IMR-90 (cell line): ENCODE measurements around the gene NT5C1B. TPM values are rescaled to one million over a fixed set of nuclear protein-coding genes. Genes with fewer than 3 reads are reported as not detected.

Experiments
- ATAC-seq: fragments of 200-7000 bp; cut with Tn5 transposase; 2 replicates; pipeline ENCODE4 v1.9.1; 2020; ENCODE audit warnings: low read depth, mild to moderate bottlenecking, moderate library complexity
- BruUV-seq: library from RNA; stranded (reverse); fragments of 400-500 nt; replicated peaks from 2 replicates; lab custom pipeline; 2021; lab: Mats Ljungman, UMichigan
- CTCF ChIA-PET: fragments of 300-600 bp; formaldehyde crosslinking; extraction: SDS; loops from one replicate; lab custom pipeline; 2021; ENCODE audit warnings: antibody characterized with exemption; lab: Yijun Ruan, JAX
- POLR2A ChIA-PET: fragments of 300-600 bp; sonication (Branson Sonifier 250); formaldehyde crosslinking; loops from one replicate; lab custom pipeline; 2022; ENCODE audit warnings: antibody characterized with exemption; ENCODE audit not compliant: unreplicated experiment; lab: Charles Lee
- DNase-seq: peaks from one replicate; pipeline ENCODE4 v3.0.0; 2013
- H2AFZ ChIP-seq: replicated peaks from 2 replicates; pipeline ENCODE3; 2013; ENCODE audit warnings: low read length, mild to moderate bottlenecking; ENCODE audit not compliant: poor library complexity
- H2AK5ac ChIP-seq: 2 replicates; pipeline ENCODE4 v1.6.1; 2013; ENCODE audit warnings: low read depth, low read length, inconsistent platforms
- H2AK9ac ChIP-seq: replicated peaks from 2 replicates; pipeline ENCODE3; 2013; ENCODE audit warnings: mild to moderate bottlenecking, low read depth, low read length, moderate library complexity; ENCODE audit not compliant: poor library complexity
- H2BK120ac ChIP-seq: 2 replicates; pipeline ENCODE4 v1.6.1; 2013; ENCODE audit warnings: low read depth, low read length, inconsistent platforms
- H2BK15ac ChIP-seq: 3 replicates; pipeline ENCODE4 v1.6.1; 2013; ENCODE audit warnings: low read depth, low read length, inconsistent platforms
- H2BK20ac ChIP-seq: 2 replicates; pipeline ENCODE4 v1.6.1; 2013; ENCODE audit warnings: low read depth, mild to moderate bottlenecking, inconsistent platforms, low read length, moderate library complexity
- H2BK5ac ChIP-seq: 2 replicates; pipeline ENCODE4 v1.6.1; 2013; ENCODE audit warnings: mild to moderate bottlenecking, low read depth, low read length, inconsistent platforms; ENCODE audit not compliant: poor library complexity, severe bottlenecking
- H3K14ac ChIP-seq: replicated peaks from 2 replicates; pipeline ENCODE4 v1.6.1; 2013; ENCODE audit warnings: low read depth, low read length, inconsistent platforms
- H3K18ac ChIP-seq: 2 replicates; pipeline ENCODE4 v1.6.1; 2013; ENCODE audit warnings: low read depth, low read length, control low read depth
- H3K23ac ChIP-seq: 2 replicates; pipeline ENCODE4 v1.6.1; 2013; ENCODE audit warnings: low read depth, low read length, inconsistent platforms
- H3K27ac ChIP-seq: 2 replicates; pipeline ENCODE4 v1.5.1; 2013; ENCODE audit warnings: mild to moderate bottlenecking, control low read depth, low read length; ENCODE audit not compliant: insufficient read depth
- H3K27me3 ChIP-seq: 2 replicates; pipeline ENCODE4 v1.6.1; 2013; ENCODE audit warnings: low read length; ENCODE audit not compliant: control insufficient read depth, insufficient read depth
- H3K36me3 ChIP-seq: 2 replicates; pipeline ENCODE4 v1.6.1; 2013; ENCODE audit warnings: low read length, mixed read lengths; ENCODE audit not compliant: control insufficient read depth, insufficient read depth
- H3K4ac ChIP-seq: 2 replicates; pipeline ENCODE4 v1.6.1; 2013; ENCODE audit warnings: low read depth, low read length, inconsistent platforms
- H3K4me1 ChIP-seq: 2 replicates; pipeline ENCODE4 v1.6.1; 2013; ENCODE audit warnings: low read length, mixed read lengths; ENCODE audit not compliant: control insufficient read depth, insufficient read depth
- H3K4me2 ChIP-seq: 2 replicates; pipeline ENCODE4 v1.6.1; 2013; ENCODE audit warnings: low read depth, mild to moderate bottlenecking, control low read depth, low read length, moderate library complexity
- H3K4me3 ChIP-seq: 2 replicates; pipeline ENCODE4 v1.5.1; 2013; ENCODE audit warnings: low read depth, mild to moderate bottlenecking, control low read depth, low read length, moderate library complexity; ENCODE audit not compliant: insufficient read depth
- H3K56ac ChIP-seq: 2 replicates; pipeline ENCODE4 v1.6.1; 2013; ENCODE audit warnings: low read length, inconsistent platforms; ENCODE audit not compliant: insufficient read depth; ENCODE audit errors: extremely low read depth
- H3K79me1 ChIP-seq, 2 experiments: 2 replicates each; pipeline ENCODE4 v1.6.1; 2013; ENCODE audit warnings: low read length in 2 of 2, inconsistent platforms in 1 of 2, low read depth in 1 of 2
- H3K9ac ChIP-seq: 2 replicates; pipeline ENCODE4 v1.6.1; 2013; ENCODE audit warnings: low read depth, low read length, control low read depth
- H3K9me1 ChIP-seq: 2 replicates; pipeline ENCODE4 v1.6.1; 2013; ENCODE audit warnings: low read length, inconsistent platforms; ENCODE audit not compliant: insufficient read depth
- H3K9me3 ChIP-seq: 2 replicates; pipeline ENCODE4 v1.6.1; 2013; ENCODE audit warnings: low read length; ENCODE audit not compliant: control insufficient read depth, insufficient read depth
- H4K20me1 ChIP-seq: 2 replicates; pipeline ENCODE4 v1.6.1; 2013; ENCODE audit warnings: low read length, inconsistent platforms; ENCODE audit not compliant: insufficient read depth
- H4K5ac ChIP-seq: 2 replicates; pipeline ENCODE4 v1.6.1; 2013; ENCODE audit warnings: mild to moderate bottlenecking, low read depth, low read length, control low read depth
- H4K8ac ChIP-seq, 2 experiments: 2 replicates each; pipeline ENCODE4 v1.6.1; 2013; ENCODE audit warnings: low read depth in 2 of 2, low read length in 2 of 2, control low read depth in 1 of 2, inconsistent platforms in 1 of 2
- H4K91ac ChIP-seq: 2 replicates; pipeline ENCODE4 v1.6.1; 2013; ENCODE audit warnings: low read depth, low read length, inconsistent platforms; ENCODE audit not compliant: insufficient read depth
- CEBPB ChIP-seq: IDR thresholded peaks from 2 replicates; pipeline ENCODE4 v1.6.1; 2012; ENCODE audit warnings: low read depth, low read length, improper control_type of control experiment
- RCOR1 ChIP-seq: IDR thresholded peaks from 2 replicates; pipeline ENCODE4 v1.6.1; 2012; ENCODE audit warnings: mild to moderate bottlenecking, low read length, improper control_type of control experiment; ENCODE audit not compliant: insufficient replicate concordance
- RFX5 ChIP-seq: IDR thresholded peaks from 2 replicates; pipeline ENCODE4 v1.8.0; 2012; ENCODE audit warnings: low read depth, mild to moderate bottlenecking, low read length, moderate library complexity
- WGBS, 2 experiments: methylation state at CpG; one replicate each; pipeline versions ENCODE4 v1.1.5 to v1.1.7; 2013; ENCODE audit warnings: missing lambda C conversion rate in 2 of 2; ENCODE audit not compliant: insufficient read length in 1 of 2; ENCODE audit errors: extremely low coverage in 2 of 2; 5-methylcytosine and 5-hydroxymethylcytosine counted together
- dilution Hi-C: fragments of 300-500 bp; cut with HindIII; formaldehyde crosslinking; loops from one replicate; pipeline ENCODE4 v1.14.3; 2018; ENCODE audit warnings: low sequenced_read_pairs; ENCODE audit not compliant: unreplicated experiment
- in situ Hi-C: fragments of 300-500 bp; cut with MboI; formaldehyde crosslinking; loops from 3 replicates; pipeline ENCODE4 v1.14.3; 2019; ENCODE audit warnings: low sequenced_read_pairs, inconsistent platforms, mixed read lengths
- intact Hi-C: fragments of 100-400 bp; cut with micrococcal nuclease; formaldehyde crosslinking; loops from 2 replicates; pipeline ENCODE4 v1.10.0; 2022
- polyA plus RNA-seq, 3 experiments: library from polyadenylated mRNA; depleted of rRNA; stranded (reverse); fragments of >200 nt; gene quantifications; 2 replicates each; pipeline ENCODE4 v1.2.3, GENCODE V29; 2012; ENCODE audit warnings: low replicate concordance in 1 of 3
- total RNA-seq: library from RNA; depleted of rRNA; stranded (reverse); fragments of >200 nt; gene quantifications from 2 replicates; pipeline ENCODE4 v1.2.3, GENCODE V29; 2012
- TF ChIP-seq, protein P1 (sequence below): fragments of 150-350 bp; IDR thresholded peaks from 2 replicates; pipeline ENCODE4 v1.6.1; 2016; ENCODE audit warnings: low read depth, mild to moderate bottlenecking, low read length, moderate library complexity, borderline replicate concordance

The NT5C1B gene
- total and polyA plus RNA-seq, 2 of the 4 experiments (the other 2 are of a cell fraction) = not detected

DNA sequence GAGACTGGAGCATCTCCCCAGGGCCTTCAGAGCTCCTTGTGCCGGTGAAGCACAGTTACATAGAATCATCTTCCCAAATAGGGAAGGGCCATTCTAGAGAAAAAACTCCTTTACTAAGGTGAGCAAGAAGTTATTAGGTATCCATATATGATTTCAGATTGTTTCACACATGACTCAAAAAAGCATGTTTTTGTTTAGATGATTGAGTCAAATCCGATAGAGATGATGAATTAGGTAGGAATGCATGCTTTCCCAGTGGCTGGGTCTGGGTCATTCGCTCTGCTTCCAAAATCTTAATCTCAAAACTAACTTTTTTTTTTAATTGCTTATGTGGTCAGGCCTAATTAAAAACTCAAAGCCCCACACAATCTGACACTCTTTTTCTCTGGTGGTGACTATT is 3.8 kb downstream of the NT5C1B start:
- ChIA-PET POLR2A (no interaction called here), CTCF (no interaction called here)
- H3K56ac ChIP-seq = no peak overlapping the region
- no peaks in the 10 kb centered on the region for H4K20me1 ChIP-seq
- H3K27me3 ChIP-seq = no peaks in the 10 kb centered on the region
- H3K9me3 ChIP-seq = no peaks in the 10 kb centered on the region; the same call in 1 of the 2 replicates
- peak overlapping the region; percentile 61; the same call in 1 of the 2 replicates for H4K91ac ChIP-seq
- H3K27ac ChIP-seq = no peak overlapping the region
- intact Hi-C loops (no loop called here), dilution Hi-C loops (no loop called here), in situ Hi-C loops (no loop called here)
- TF ChIP-seq, protein P1, sequence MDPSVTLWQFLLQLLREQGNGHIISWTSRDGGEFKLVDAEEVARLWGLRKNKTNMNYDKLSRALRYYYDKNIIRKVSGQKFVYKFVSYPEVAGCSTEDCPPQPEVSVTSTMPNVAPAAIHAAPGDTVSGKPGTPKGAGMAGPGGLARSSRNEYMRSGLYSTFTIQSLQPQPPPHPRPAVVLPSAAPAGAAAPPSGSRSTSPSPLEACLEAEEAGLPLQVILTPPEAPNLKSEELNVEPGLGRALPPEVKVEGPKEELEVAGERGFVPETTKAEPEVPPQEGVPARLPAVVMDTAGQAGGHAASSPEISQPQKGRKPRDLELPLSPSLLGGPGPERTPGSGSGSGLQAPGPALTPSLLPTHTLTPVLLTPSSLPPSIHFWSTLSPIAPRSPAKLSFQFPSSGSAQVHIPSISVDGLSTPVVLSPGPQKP = no peak
- no peak for TF ChIP-seq RCOR1
- no peak for TF ChIP-seq CEBPB
- no peak for TF ChIP-seq RFX5
- H3K4me2 ChIP-seq = no peak overlapping the region
- no peak overlapping the region for H4K8ac ChIP-seq
- peak overlapping the region; percentile 13 for H2AFZ ChIP-seq
- no peak overlapping the region; the same call in 2 of the 3 replicates for H2BK15ac ChIP-seq
- peaks cover 5% of the 10 kb centered on the region for H3K9me1 ChIP-seq
- no peak overlapping the region for H2BK20ac ChIP-seq
- no TSS peak for BruUV-seq
- H2AK9ac ChIP-seq = no peak overlapping the region
- H4K5ac ChIP-seq = no peak overlapping the region
- H3K9ac ChIP-seq = no peak overlapping the region
- ATAC-seq (peak; percentile 17), DNase-seq (no peak)
- no peaks in the 10 kb centered on the region for H3K4me1 ChIP-seq
- H3K79me1 ChIP-seq = no peaks in the 10 kb centered on the region
- H3K36me3 ChIP-seq = no peaks in the 10 kb centered on the region
- no peak overlapping the region for H3K23ac ChIP-seq
- H2BK5ac ChIP-seq = no peak overlapping the region
- H3K18ac ChIP-seq = no peak overlapping the region
- no peak overlapping the region for H3K4me3 ChIP-seq
- peak overlapping the region; percentile 59; the same call in 1 of the 2 replicates for H3K4ac ChIP-seq
- H2AK5ac ChIP-seq = peak overlapping the region; percentile 25; the same call in 1 of the 2 replicates
- H2BK120ac ChIP-seq = no peak overlapping the region
- no CpG with 5 or more reads among the region's 3 CpGs for WGBS, 2 experiments
- no peak overlapping the region for H3K14ac ChIP-seq
